Sigmoid colon (tissue), 7 donors: ENCODE results near the gene CHCHD4. TPM values are rescaled to one million over a fixed set of nuclear protein-coding genes. Genes with fewer than 3 reads are reported as not detected.

Experiments
- DNase-seq: peaks from one replicate; pipeline ENCODE4 v3.0.0-alpha.2; 2019
- H3K27ac ChIP-seq, 4 donors: fragments of 200-600 bp; sonication (generic); one replicate each; pipeline ENCODE4 v1.5.1; 2016 to 2019; ENCODE audit warnings: mild to moderate bottlenecking in 1 of 4
- H3K27me3 ChIP-seq, 3 donors: fragments of 200-600 bp; sonication (generic); one replicate each; pipeline ENCODE4 v1.5.1; 2019; ENCODE audit warnings: mild to moderate bottlenecking in 1 of 3
- H3K36me3 ChIP-seq, 4 donors: fragments of 200-600 bp; sonication (generic); one replicate each; pipeline ENCODE4 v1.5.1; 2016 to 2019
- H3K4me1 ChIP-seq, 4 donors: fragments of 200-600 bp; sonication (generic); one replicate each; pipeline ENCODE4 v1.5.1; 2017 to 2019
- H3K4me3 ChIP-seq, 4 donors: fragments of 200-600 bp; sonication (generic); one replicate each; pipeline ENCODE4 v1.5.1; 2017 to 2019; ENCODE audit warnings: mild to moderate bottlenecking in 2 of 4, moderate library complexity in 1 of 4
- H3K9me3 ChIP-seq, 4 donors: fragments of 200-600 bp in 3 of 4; sonication (generic) in 3 of 4; one replicate each; pipeline versions ENCODE4 v1.5.1 to v1.6.1; 2013 to 2019
- EP300 ChIP-seq, 4 donors: sonication (generic); formaldehyde crosslinking; IDR thresholded peaks; one replicate each; pipeline ENCODE4 v1.6.1; 2017; ENCODE audit warnings: antibody characterized with exemption in 4 of 4
- POLR2A ChIP-seq, 2 donors: fragments of 450-650 bp; IDR thresholded peaks; one replicate each; pipeline ENCODE4 v1.6.1; 2016; ENCODE audit warnings: antibody characterized with exemption in 2 of 2, mild to moderate bottlenecking in 2 of 2, moderate library complexity in 2 of 2
- POLR2AphosphoS5 ChIP-seq, 4 donors: sonication (generic); formaldehyde crosslinking; IDR thresholded peaks; one replicate each; pipeline ENCODE4 v1.6.1; 2017; ENCODE audit warnings: antibody characterized with exemption in 4 of 4
- WGBS, 2 donors: extraction: QIAGEN DNeasy Blood & Tissue Kit; methylation state at CpG; one replicate each; pipeline ENCODE4 v1.1.7; 2013; 5-methylcytosine and 5-hydroxymethylcytosine counted together
- intact Hi-C: fragments of 100-400 bp; cut with DNase I; formaldehyde crosslinking; loops from one replicate; pipeline ENCODE4 v1.15.1; 2023
- polyA plus RNA-seq, 3 donors: library from polyadenylated mRNA; stranded (reverse); fragments of 200-250 nt; gene quantifications; one replicate each; pipeline ENCODE4 v1.2.3, GENCODE V29; 2013
- total RNA-seq, 4 donors: library from RNA; depleted of rRNA; stranded (reverse); fragments of >200 nt; gene quantifications; one replicate each; pipeline ENCODE4 v1.1.0, GENCODE V29; 2016
- TF ChIP-seq, protein P1 (sequence below), 4 experiments: fragments of 450-650 bp in 3 of 4; fragments of 200-600 bp in 1 of 4; IDR thresholded peaks; one replicate each; pipeline ENCODE4 v1.5.1; 2016 to 2019; ENCODE audit warnings: antibody characterized with exemption in 4 of 4, mild to moderate bottlenecking in 3 of 4, moderate library complexity in 2 of 4
- donor health status: healthy with polysubstance abuse.
- donor health status: Bipolar disorder and iron deficiency.
- donor health status: healthy.

Gene CHCHD4
- total and polyA plus RNA-seq, 7 donors: 13.0 to 33.8 (median 20.9) TPM

DNA sequence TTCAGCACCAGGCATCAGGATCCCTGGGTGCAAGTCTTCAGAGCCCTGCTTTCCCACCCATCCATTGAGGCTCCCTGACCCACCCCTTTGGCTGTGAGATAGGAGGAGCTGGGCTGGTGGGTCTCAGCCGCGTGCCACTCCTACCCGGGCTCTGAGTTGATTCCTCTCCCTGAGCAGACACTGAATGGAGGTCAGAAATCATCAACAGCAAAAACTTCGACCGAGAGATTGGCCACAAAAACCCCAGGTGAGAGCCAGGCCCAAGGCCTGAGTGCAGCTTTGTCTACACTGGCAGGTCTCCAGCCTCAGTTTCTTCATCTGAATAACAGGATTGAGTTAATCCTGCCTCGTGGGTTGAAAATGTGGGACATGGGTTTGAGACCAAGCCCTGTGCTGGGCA lies 8.0 kb upstream of the CHCHD4 start:
- Histone ChIP-seq H3K27me3 (no peaks in the 10 kb centered on the region), H3K9me3 (no peaks in the 10 kb centered on the region), H3K4me1 (peaks cover 0 to 9% (median 6%) of the 10 kb centered on the region in 4 donors), H3K4me3 (no peak overlapping the region), H3K27ac (no peak overlapping the region), H3K36me3 (peaks cover 59 to 95% (median 69%) of the 10 kb centered on the region in 4 donors)
- TF ChIP-seq, protein P1, sequence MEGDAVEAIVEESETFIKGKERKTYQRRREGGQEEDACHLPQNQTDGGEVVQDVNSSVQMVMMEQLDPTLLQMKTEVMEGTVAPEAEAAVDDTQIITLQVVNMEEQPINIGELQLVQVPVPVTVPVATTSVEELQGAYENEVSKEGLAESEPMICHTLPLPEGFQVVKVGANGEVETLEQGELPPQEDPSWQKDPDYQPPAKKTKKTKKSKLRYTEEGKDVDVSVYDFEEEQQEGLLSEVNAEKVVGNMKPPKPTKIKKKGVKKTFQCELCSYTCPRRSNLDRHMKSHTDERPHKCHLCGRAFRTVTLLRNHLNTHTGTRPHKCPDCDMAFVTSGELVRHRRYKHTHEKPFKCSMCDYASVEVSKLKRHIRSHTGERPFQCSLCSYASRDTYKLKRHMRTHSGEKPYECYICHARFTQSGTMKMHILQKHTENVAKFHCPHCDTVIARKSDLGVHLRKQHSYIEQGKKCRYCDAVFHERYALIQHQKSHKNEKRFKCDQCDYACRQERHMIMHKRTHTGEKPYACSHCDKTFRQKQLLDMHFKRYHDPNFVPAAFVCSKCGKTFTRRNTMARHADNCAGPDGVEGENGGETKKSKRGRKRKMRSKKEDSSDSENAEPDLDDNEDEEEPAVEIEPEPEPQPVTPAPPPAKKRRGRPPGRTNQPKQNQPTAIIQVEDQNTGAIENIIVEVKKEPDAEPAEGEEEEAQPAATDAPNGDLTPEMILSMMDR (IDR thresholded peaks at IDR 0.05): no peak
- TF ChIP-seq EP300 (IDR thresholded peaks at IDR 0.05): no peak
- TF ChIP-seq POLR2AphosphoS5 (IDR thresholded peaks at IDR 0.05): no peak
- TF ChIP-seq POLR2A (IDR thresholded peaks at IDR 0.05): no peak
- intact Hi-C loops: no loop called here
- DNase-seq: no peak
- 60 to 90% methylated on average over 6 of the region's 6 CpGs for WGBS, 2 donors

DNA sequence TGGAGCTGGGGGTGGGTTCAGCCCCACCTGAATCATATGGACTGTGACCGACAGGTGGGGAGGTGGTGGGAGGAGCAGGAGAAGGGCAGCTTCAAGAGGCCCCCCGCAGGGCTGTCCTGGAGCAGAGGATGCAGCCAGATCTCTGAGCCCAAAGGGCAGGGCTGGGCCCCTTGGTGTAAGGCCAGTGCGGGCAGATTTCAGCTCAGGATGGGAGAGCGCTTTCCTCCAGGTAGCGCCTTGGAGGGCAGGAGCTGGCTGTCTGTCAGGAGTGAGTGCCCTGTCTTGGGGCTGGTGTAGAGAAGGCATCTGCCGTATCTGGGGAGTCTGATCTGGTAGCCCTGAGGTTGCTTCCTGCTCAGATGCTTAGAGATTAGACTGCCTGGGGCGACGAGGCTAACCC lies 7.5 kb upstream of the CHCHD4 start:
- Histone ChIP-seq H3K9me3 (no peaks in the 10 kb centered on the region), H3K4me1 (peaks cover 0 to 14% (median 10%) of the 10 kb centered on the region in 4 donors), H3K4me3 (no peak overlapping the region), H3K36me3 (peaks cover 59 to 90% (median 66%) of the 10 kb centered on the region in 4 donors), H3K27me3 (no peaks in the 10 kb centered on the region), H3K27ac (no peak overlapping the region)
- intact Hi-C loops: no loop called here
- WGBS, 2 donors: 94 to 95% methylated on average over 8 of the region's 8 CpGs
- no peak for DNase-seq
- TF ChIP-seq POLR2AphosphoS5 (IDR thresholded peaks at IDR 0.05): no peak
- TF ChIP-seq, protein P1 (IDR thresholded peaks at IDR 0.05): no peak
- TF ChIP-seq EP300 (IDR thresholded peaks at IDR 0.05): no peak
- no peak for TF ChIP-seq POLR2A (IDR thresholded peaks at IDR 0.05)

DNA sequence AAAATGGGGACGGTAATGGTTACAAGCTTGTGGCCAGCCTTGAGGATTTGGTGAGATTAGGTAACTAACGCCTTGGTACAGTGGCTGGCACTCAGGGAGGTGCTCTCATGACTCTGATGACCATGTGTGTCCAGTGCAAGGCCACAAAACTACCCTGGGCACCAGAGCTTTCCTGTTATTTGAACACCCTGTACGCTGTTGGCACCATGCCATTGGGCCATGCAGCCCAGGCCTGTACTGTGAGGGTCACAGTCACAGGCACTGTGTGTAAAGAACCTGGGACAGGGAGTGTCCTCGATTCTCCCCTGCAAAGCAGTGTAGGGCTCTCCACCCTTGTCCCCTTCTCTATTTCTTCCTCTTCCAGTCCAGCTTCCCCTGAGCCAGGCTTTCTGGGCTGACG lies 6.5 kb upstream of the CHCHD4 start:
- Histone ChIP-seq H3K36me3 (peaks cover 53 to 80% (median 64%) of the 10 kb centered on the region in 4 donors), H3K9me3 (no peaks in the 10 kb centered on the region), H3K27ac (no peak overlapping the region), H3K4me3 (no peak overlapping the region), H3K27me3 (no peaks in the 10 kb centered on the region), H3K4me1 (peaks cover 0 to 24% (median 19%) of the 10 kb centered on the region in 4 donors)
- TF ChIP-seq EP300 (IDR thresholded peaks at IDR 0.05) (no peak), POLR2A (IDR thresholded peaks at IDR 0.05) (no peak), POLR2AphosphoS5 (IDR thresholded peaks at IDR 0.05) (no peak)
- TF ChIP-seq, protein P1 (IDR thresholded peaks at IDR 0.05): no peak
- DNase-seq: no peak
- 79 to 95% methylated on average over 5 of the region's 5 CpGs for WGBS, 2 donors
- intact Hi-C loops: no loop called here

DNA sequence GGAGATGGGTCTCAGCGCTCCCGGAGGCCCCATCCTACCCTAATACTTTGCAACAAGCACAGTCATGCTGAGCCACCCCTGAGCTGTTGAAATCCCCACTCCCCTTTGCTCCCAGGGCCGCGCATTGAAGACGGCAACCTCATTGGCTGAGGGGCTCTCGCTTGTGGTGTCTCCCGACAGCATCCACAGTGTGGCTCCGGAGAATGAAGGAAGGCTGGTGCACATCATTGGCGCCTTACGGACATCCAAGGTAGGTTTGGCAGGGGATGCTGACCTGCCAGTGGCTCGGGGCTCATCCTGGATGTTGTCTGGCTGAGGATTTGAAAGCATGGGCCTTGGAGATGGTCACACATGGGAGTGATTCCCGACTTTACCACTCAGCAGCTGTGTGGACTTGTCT lies 6.0 kb upstream of the CHCHD4 start:
- Histone ChIP-seq H3K27ac (no peak overlapping the region), H3K27me3 (no peaks in the 10 kb centered on the region), H3K4me1 (peaks cover 0 to 28% (median 23%) of the 10 kb centered on the region in 4 donors), H3K4me3 (no peak overlapping the region), H3K9me3 (no peaks in the 10 kb centered on the region), H3K36me3 (peaks cover 50 to 75% (median 64%) of the 10 kb centered on the region in 4 donors)
- WGBS, 2 donors: 97 to 98% methylated on average over 12 of the region's 12 CpGs
- no peak for DNase-seq
- intact Hi-C loops: no loop called here
- TF ChIP-seq POLR2AphosphoS5 (IDR thresholded peaks at IDR 0.05) (no peak), EP300 (IDR thresholded peaks at IDR 0.05) (no peak), POLR2A (IDR thresholded peaks at IDR 0.05) (no peak)
- TF ChIP-seq, protein P1 (IDR thresholded peaks at IDR 0.05): no peak

DNA sequence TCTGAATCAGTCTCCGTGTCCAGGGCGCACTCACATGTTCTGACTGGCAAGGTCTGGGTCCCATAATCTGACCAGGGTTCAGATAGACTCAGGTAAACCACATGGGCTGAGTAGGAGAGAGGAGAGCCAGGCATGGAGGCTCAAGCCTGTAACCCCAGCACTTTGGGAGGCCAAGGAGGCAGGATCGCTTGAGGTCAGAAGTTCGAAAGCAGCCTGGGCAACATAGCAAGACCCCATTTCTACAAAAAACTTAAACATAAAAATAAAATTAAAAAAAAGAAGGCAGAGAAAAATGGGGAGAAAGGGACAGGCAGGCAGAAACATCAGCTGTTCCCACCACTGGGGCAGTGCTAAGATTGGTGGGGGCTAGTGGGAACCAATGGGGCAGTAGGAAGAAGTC lies 5.6 kb upstream of the CHCHD4 start:
- no peaks in the 10 kb centered on the region for H3K27me3 ChIP-seq
- no peak for DNase-seq
- intact Hi-C loops: no loop called here
- peaks cover 0 to 30% (median 23%) of the 10 kb centered on the region in 4 donors for H3K4me1 ChIP-seq
- TF ChIP-seq POLR2A (IDR thresholded peaks at IDR 0.05) (no peak), EP300 (IDR thresholded peaks at IDR 0.05) (no peak), POLR2AphosphoS5 (IDR thresholded peaks at IDR 0.05) (no peak)
- TF ChIP-seq, protein P1 (IDR thresholded peaks at IDR 0.05): no peak
- peak overlapping the region in 1 of 4 donors; percentile 2 for H3K27ac ChIP-seq
- peaks cover 45 to 71% (median 61%) of the 10 kb centered on the region in 4 donors for H3K36me3 ChIP-seq
- H3K4me3 ChIP-seq: no peak overlapping the region
- H3K9me3 ChIP-seq: no peaks in the 10 kb centered on the region
- WGBS, 2 donors: 97% methylated on average over 4 of the region's 4 CpGs
